ENCODE measurements around the gene GEMIN7.

The GEMIN7 gene

DNA sequence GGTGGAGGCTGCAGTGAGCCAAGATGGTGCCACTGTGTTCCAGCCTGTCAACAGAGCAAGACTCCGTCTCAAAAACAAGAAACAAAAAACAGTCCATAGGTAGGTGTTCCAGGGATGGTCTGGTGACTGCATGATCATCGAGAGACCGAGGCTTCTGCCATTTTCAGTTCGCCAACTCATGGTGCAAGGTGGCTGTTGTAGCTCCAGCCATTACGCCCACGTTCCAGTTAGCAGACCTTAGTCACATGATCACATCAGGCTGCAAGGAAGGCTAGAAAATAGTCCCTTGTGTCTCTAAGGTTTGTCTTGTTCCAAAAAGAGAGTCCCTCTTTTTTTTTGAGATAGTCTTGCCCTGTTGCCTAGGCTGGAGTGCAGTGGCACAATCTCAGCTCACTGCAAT is 43.3 kb upstream of the GEMIN7 start:
- Histone ChIP-seq H3K4me3 (replicated peaks; ENCODE audit: insufficient read depth, low read length) (no peak overlapping the region), H3K27me3 (ENCODE audit: insufficient read depth, poor library complexity, severe bottlenecking) (no peaks in the 10 kb centered on the region), H3K27ac (replicated peaks) (no peak overlapping the region)
- DNase-seq (ENCODE audit: low read depth in 1 of 2, low spot score in 1 of 2), result no peak
- TF ChIP-seq GABPA (IDR thresholded peaks at IDR 0.05; ENCODE audit: low read depth) (no peak), POLR2AphosphoS5 (IDR thresholded peaks at IDR 0.05; ENCODE audit: low read depth) (no peak), SPI1 (IDR thresholded peaks at IDR 0.05; ENCODE audit: borderline replicate concordance, low read depth) (no peak)
- TF ChIP-seq, protein P1, sequence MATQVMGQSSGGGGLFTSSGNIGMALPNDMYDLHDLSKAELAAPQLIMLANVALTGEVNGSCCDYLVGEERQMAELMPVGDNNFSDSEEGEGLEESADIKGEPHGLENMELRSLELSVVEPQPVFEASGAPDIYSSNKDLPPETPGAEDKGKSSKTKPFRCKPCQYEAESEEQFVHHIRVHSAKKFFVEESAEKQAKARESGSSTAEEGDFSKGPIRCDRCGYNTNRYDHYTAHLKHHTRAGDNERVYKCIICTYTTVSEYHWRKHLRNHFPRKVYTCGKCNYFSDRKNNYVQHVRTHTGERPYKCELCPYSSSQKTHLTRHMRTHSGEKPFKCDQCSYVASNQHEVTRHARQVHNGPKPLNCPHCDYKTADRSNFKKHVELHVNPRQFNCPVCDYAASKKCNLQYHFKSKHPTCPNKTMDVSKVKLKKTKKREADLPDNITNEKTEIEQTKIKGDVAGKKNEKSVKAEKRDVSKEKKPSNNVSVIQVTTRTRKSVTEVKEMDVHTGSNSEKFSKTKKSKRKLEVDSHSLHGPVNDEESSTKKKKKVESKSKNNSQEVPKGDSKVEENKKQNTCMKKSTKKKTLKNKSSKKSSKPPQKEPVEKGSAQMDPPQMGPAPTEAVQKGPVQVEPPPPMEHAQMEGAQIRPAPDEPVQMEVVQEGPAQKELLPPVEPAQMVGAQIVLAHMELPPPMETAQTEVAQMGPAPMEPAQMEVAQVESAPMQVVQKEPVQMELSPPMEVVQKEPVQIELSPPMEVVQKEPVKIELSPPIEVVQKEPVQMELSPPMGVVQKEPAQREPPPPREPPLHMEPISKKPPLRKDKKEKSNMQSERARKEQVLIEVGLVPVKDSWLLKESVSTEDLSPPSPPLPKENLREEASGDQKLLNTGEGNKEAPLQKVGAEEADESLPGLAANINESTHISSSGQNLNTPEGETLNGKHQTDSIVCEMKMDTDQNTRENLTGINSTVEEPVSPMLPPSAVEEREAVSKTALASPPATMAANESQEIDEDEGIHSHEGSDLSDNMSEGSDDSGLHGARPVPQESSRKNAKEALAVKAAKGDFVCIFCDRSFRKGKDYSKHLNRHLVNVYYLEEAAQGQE (IDR thresholded peaks at IDR 0.05; ENCODE audit: insufficient replicate concordance, low read depth), result no peak

DNA sequence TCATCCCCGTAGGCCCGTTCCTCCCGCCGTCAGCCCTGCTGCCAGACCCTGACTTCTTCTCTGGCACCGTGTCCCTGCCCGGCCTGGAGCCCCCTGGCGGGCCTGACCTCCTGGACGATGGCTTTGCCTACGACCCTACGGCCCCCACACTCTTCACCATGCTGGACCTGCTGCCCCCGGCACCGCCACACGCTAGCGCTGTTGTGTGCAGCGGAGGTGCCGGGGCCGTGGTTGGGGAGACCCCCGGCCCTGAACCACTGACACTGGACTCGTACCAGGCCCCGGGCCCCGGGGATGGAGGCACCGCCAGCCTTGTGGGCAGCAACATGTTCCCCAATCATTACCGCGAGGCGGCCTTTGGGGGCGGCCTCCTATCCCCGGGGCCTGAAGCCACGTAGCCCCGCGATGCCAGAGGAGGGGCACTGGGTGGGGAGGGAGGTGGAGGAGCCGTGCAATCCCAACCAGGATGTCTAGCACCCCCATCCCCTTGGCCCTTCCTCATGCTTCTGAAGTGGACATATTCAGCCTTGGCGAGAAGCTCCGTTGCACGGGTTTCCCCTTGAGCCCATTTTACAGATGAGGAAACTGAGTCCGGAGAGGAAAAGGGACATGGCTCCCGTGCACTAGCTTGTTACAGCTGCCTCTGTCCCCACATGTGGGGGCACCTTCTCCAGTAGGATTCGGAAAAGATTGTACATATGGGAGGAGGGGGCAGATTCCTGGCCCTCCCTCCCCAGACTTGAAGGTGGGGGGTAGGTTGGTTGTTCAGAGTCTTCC is 41.5 kb upstream of the GEMIN7 start:
- Histone ChIP-seq H3K4me3 (replicated peaks; ENCODE audit: insufficient read depth, low read length) (no peak overlapping the region), H3K27me3 (ENCODE audit: insufficient read depth, poor library complexity, severe bottlenecking) (no peaks in the 10 kb centered on the region), H3K27ac (replicated peaks) (no peak overlapping the region)
- no peak for DNase-seq (ENCODE audit: low read depth in 1 of 2, low spot score in 1 of 2)
- TF ChIP-seq SPI1 (IDR thresholded peaks at IDR 0.05; ENCODE audit: borderline replicate concordance, low read depth), result no peak
- TF ChIP-seq, protein P1 (IDR thresholded peaks at IDR 0.05; ENCODE audit: insufficient replicate concordance, low read depth), result no peak
- no peak for TF ChIP-seq GABPA (IDR thresholded peaks at IDR 0.05; ENCODE audit: low read depth)
- TF ChIP-seq, protein P2, sequence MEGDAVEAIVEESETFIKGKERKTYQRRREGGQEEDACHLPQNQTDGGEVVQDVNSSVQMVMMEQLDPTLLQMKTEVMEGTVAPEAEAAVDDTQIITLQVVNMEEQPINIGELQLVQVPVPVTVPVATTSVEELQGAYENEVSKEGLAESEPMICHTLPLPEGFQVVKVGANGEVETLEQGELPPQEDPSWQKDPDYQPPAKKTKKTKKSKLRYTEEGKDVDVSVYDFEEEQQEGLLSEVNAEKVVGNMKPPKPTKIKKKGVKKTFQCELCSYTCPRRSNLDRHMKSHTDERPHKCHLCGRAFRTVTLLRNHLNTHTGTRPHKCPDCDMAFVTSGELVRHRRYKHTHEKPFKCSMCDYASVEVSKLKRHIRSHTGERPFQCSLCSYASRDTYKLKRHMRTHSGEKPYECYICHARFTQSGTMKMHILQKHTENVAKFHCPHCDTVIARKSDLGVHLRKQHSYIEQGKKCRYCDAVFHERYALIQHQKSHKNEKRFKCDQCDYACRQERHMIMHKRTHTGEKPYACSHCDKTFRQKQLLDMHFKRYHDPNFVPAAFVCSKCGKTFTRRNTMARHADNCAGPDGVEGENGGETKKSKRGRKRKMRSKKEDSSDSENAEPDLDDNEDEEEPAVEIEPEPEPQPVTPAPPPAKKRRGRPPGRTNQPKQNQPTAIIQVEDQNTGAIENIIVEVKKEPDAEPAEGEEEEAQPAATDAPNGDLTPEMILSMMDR (IDR thresholded peaks at IDR 0.05; ENCODE audit: insufficient read depth, low read length), result no peak
- TF ChIP-seq POLR2AphosphoS5 (IDR thresholded peaks at IDR 0.05; ENCODE audit: low read depth), result no peak

DNA sequence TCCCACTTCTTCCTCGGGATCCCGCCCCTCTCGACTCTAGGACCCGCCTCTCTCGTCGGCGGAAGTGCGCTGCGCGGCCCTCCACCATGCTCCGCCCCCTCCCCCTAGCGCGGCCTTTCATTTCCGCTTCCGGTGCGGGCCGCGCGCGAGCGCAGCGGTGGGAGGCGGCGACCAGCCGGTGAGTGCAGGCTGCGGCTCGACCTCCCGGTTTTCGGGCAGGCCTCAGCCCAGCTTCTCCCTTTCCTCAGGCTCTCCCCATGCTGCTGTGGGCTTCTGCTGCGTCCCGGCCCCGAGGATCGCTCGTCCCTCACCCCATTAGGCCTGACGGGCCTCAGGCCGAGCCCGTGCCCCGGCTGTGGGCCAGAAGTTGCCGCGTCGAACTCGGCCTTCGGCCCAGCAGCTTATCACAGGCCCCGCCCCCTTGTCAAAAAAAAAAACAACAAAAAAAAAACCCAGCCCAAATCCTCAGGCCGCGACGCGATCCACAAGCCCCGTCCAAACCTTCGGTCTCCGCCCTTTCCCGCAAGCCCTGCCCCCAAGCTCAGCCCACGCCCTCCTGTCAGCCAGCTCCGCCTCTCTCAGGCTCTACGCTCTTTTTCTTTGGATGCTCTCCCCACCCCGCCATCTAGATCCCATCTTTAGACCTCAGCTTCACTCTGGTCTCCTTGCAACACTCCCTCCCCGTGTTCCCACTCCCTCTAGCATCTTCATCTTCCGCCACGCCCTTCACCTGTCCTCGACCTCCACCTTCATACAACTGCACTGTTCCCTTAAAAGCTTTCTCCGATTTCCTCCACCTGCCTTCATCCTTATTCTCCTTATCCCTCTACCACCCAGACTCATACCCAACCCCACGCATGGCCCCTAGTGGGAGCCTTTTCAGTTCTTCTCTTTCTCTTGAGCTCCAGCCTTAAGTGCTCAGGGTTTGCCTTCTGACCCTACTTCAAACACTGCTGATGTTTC is 39.8 kb upstream of the GEMIN7 start, which contains the start of gene CLASRP:
CLASRP (plus strand) TSS at position 115 of the 963 bp plus-strand sequence. CDS start 1,168 bp downstream, outside the sequence.
- peak; percentile 91 for TF ChIP-seq POLR2AphosphoS5 (IDR thresholded peaks at IDR 0.05; ENCODE audit: low read depth)
- TF ChIP-seq SPI1 (IDR thresholded peaks at IDR 0.05; ENCODE audit: borderline replicate concordance, low read depth), result peak; percentile 71; the same call in 1 of the 2 replicates
- TF ChIP-seq, protein P2 (IDR thresholded peaks at IDR 0.05; ENCODE audit: insufficient read depth, low read length), result no peak
- peak; percentile 94 for TF ChIP-seq GABPA (IDR thresholded peaks at IDR 0.05; ENCODE audit: low read depth)
- TF ChIP-seq, protein P1 (IDR thresholded peaks at IDR 0.05; ENCODE audit: insufficient replicate concordance, low read depth), result no peak
- Histone ChIP-seq H3K27ac (replicated peaks) (peak within 1 kb of the TSS; percentile 90), H3K27me3 (ENCODE audit: insufficient read depth, poor library complexity, severe bottlenecking) (no peaks in the 10 kb centered on the region), H3K4me3 (replicated peaks; ENCODE audit: insufficient read depth, low read length) (peak within 1 kb of the TSS; percentile 90)
- DNase-seq (ENCODE audit: low read depth in 1 of 2, low spot score in 1 of 2), result peak; percentile 86 to 90
